ENCODE data around the gene S100A1.

The S100A1 gene

DNA sequence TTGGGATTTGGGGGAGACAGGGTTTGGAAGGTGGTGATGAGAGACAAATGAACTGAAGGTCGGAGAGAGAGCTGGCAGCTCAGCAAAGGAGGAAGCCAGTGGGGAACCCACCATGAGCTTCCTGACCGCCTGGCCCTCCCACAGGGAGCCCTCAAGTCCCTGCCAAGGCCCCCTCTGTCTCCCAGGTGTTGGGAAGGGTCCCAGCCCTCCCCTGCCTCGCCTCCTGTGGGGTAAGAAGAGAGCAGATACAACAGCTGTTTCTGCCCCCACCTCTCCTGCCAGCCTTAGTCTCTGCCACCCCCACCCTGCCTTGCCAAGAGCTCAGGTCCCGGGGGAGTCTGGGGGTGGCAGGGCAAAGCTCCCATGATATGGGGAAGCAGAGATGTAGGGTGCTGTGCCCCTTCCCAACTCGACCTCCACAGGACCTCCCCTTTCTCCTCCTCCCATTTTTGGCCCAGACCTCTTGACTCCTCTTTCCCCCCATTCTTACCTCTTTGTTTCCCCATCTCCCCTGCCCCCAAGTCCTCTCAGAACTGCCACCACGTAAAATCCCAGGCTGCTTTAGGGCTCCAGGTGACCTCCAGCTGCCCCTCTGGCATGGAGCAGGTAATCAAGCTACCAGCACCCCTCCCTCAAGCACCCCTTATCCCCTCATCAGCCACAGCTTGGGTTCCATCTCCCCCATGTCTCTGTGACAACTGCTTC, 556 bp downstream of the S100A1 start:
- TF ChIP-seq, protein P1, sequence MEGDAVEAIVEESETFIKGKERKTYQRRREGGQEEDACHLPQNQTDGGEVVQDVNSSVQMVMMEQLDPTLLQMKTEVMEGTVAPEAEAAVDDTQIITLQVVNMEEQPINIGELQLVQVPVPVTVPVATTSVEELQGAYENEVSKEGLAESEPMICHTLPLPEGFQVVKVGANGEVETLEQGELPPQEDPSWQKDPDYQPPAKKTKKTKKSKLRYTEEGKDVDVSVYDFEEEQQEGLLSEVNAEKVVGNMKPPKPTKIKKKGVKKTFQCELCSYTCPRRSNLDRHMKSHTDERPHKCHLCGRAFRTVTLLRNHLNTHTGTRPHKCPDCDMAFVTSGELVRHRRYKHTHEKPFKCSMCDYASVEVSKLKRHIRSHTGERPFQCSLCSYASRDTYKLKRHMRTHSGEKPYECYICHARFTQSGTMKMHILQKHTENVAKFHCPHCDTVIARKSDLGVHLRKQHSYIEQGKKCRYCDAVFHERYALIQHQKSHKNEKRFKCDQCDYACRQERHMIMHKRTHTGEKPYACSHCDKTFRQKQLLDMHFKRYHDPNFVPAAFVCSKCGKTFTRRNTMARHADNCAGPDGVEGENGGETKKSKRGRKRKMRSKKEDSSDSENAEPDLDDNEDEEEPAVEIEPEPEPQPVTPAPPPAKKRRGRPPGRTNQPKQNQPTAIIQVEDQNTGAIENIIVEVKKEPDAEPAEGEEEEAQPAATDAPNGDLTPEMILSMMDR (IDR thresholded peaks at IDR 0.05): no peak

DNA sequence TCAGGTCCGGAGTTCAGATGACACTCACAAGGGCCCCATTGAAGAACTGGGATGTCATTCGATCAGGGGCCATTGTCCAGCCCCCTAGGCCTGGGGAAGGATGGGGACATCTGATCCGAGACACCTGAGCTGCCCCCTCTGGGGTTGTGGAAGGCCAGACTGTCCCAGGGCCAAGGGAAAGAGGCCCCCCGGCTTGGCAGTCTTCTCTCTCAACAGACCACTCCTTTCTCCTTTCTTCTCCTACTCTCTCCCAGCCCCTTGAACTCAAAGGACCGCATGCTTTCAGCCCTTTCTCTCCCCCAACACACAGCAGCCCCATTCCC, 1.1 kb downstream of the S100A1 start:
- TF ChIP-seq, protein P1 (IDR thresholded peaks at IDR 0.05): no peak

DNA sequence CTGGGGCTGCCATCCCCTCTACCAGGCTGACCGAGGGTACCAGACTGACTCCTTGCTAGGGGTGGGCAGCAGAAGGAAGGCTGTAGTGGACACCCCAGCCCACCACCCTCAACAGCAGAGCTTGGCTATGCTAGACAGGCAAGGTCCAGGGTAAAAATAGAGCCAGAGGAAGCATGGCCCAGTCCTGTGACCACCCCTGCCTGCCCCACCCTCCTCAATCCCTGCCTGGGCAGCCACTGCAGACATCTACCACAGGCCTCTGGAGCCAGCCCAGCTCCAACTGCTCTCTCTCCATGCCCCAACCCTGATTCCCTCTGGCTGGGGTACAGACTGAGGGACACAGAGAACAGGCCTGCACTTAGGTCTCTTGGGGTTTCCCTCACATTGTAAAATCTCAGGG, 1.7 kb downstream of the S100A1 start:
- TF ChIP-seq, protein P1 (IDR thresholded peaks at IDR 0.05): no peak

DNA sequence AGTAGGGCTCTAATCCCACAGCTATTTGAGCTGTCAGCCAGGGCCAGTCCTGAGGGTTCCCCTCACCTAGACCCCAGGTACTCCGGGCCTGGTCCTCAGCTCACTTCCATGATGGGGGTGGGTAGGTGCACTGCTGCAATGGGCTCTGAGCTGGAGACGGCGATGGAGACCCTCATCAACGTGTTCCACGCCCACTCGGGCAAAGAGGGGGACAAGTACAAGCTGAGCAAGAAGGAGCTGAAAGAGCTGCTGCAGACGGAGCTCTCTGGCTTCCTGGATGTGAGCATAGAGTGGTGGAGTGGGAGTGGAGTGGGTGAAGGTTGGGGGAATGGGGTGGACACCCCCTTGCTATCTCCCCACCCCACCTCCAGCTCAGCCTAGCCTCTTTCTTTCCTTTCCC, 2.1 kb downstream of the S100A1 start:
- TF ChIP-seq, protein P1 (IDR thresholded peaks at IDR 0.05): no peak

DNA sequence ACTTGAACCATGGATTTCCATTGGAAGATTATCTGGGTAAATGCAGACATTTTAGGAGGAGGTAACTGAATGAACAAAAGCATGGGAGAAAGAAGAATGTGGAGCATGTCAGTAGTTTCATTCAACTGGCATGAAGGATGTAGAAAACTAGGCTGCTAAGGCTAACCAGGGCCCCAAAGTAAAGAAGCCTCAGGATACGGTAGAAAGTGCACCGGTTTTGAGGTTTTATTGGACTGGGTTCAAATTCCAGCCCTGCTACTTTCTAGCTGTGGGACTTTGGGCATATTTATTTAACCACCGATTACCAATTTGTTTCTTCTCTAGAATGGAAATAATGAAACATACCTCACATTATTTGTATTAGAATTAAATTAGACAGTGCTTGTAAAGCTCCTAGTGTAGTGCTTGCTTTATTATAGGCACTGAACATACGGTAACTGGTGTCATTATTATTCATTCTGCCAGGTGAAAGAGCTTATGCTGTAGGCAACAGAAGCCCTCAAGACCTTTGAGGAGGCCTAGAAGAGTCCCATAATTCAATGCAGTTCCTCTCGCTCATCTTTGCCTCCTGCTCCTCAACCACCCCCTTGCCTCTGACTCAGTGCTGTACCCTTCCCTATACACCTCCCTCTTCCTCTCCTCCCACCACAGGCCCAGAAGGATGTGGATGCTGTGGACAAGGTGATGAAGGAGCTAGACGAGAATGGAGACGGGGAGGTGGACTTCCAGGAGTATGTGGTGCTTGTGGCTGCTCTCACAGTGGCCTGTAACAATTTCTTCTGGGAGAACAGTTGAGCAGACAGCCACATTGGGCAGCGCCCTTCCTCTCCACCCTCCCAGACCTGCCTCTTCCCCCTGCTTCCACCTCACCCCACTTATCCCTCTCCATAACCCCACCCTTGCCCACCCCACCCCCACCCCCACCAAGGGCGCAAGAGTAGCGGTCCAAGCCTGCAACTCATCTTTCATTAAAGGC, 3.1 kb downstream of the S100A1 start:
- TF ChIP-seq, protein P1 (IDR thresholded peaks at IDR 0.05): no peak

DNA sequence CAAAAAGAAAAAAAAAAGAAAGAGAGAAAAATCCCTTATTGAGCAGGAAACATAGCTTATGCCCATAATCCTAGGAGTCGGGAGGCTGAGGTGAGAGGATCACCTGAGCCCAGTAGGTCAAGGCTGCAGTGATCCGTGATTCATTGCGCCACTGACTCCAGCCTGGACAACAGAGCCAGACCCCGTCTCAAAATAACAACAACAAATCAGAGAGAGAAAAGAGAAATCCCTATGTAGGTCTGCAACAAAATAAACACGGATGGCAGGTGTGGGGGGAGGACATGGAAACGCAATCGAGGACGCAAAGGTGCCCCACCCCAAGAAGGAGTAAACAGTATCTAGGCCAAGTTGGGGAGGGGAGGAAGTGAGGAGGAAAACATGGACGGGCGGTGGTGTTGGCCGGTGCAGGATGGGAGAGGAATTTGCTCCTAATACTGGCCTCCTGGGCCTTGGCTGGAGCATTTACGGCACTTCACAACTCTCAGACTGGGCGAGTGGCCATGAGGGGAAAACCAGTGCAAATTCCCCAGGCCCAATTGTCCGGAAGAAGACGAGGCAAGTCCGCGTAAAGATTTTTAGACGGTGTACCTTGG, 5.0 kb downstream of the S100A1 start:
- TF ChIP-seq, protein P1 (IDR thresholded peaks at IDR 0.05): no peak

DNA sequence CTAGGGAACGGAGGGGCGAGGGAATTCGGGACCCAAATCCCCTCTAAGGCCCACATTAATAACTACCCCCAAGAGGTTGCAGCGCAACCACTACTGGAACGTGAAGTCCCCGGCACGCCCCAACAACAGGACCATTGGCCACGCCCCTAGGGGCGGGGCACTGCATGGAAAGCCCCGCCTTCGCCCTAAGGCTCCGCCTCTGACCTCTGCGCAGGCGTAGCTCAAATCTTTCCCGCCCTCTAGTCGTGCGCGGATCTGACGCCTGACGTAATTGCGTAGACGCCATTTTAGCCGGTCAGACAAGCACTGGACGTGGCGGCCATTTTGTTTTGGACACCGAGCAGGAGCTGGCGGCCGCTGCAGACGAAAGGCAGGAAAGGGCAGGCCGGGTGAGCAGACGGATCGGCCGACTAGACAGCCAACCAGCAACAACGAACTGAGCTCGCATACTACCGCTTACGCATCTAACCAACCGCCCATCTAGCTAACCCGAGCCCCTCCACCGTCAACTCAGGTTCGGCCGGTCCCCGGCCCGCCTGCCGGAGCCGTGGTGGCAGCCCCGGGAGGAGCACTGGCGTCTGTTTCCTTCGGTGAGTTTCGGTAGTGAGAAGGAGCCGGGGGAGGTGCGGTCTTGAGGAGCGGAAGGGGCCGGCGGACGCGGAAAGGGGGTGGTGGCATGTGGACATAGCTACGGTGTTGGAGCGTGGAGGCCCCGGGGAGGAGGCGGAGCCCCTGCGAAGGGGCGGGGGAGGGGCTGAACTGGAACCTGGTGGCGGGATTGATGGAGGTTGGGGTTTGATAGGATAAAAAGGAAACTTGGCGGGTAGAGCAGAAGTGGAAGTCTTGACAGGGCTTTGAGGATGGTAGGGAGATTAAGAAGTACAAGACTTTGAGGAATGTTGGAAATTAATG, 5.8 kb downstream of the S100A1 start, which contains the start of gene CHTOP:
TSS of gene CHTOP (plus strand) at position 313 of the 912 bp plus-strand sequence. CDS start 2,523 bp downstream, outside the sequence.
- TF ChIP-seq, protein P1 (IDR thresholded peaks at IDR 0.05): no peak
